Measurements from ENCODE around the gene NAA38.
"Not testable (repeated sequence)": the region's sequence is repeated elsewhere in the genome, so short reads cannot be mapped to it uniquely, and the experiment has no call there.

The NAA38 gene

DNA sequence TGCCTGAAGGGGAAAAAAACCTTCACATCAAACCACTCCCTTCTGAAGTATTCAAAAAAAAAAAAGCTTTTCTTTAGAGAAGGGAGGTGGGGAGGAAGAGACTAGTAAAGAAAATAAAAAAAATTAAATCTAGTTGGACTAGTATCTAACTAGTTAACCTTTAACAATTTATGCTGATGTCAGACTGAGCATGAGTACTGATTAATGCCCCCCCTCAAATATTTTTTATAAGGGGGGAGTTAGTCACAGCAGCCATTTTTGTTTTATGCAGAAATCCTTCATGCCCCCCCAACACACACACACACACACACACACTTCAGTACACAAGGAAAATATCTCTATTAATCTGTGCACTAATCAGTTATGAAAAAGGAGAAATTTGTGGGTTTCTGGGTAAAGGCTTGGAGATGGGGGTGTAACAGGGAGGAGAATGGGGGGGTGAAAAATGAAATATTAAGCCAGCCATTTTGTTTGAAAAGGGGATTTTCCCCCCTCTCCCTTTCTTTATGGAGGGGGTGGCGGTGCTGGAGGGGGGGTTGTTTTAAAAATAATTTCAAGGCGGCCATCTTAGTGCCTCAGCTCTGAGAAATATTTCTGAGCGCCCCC, 26.5 kb upstream of the NAA38 start:
- H3K4me3 ChIP-seq (ENCODE audit: low read length): peak overlapping the region; percentile 55
- DNase-seq (ENCODE audit: low read depth, low spot score): no peak

DNA sequence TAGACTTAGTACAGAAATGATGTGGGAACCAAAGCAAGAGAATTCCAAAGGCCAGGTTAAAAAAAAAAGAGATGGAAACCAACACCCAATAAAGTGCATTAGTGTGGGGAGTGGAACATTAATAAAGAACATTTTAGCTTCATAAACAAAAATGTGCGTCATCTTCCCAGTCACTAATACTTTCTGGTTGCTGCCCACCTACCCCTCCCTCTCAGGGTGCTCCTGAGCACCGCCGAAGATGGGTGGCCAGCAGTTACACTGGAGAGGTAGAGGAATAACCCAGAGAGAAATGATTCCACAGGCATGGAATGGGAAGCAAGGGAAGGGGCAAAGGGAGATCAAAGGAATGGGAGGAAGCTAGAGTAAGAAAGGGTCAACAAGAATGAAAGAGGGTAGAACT, 25.3 kb upstream of the NAA38 start:
- H3K4me3 ChIP-seq (ENCODE audit: low read length): no peak overlapping the region
- no peak for DNase-seq (ENCODE audit: low read depth, low spot score)

GRCh38 chr17:7882068-7882467, 24.7 kb upstream of the NAA38 start:
- DNase-seq (ENCODE audit: low read depth, low spot score): no peak

GRCh38 chr17:7881276-7882054, 24.1 kb upstream of the NAA38 start:
- H3K4me3 ChIP-seq (ENCODE audit: low read length): no peak overlapping the region
- no peak for DNase-seq (ENCODE audit: low read depth, low spot score)

More at GRCh38 chr17:7882068-7882467, 24.7 kb upstream of the NAA38 start:
- H3K4me3 ChIP-seq (ENCODE audit: low read length): no peak overlapping the region

DNA sequence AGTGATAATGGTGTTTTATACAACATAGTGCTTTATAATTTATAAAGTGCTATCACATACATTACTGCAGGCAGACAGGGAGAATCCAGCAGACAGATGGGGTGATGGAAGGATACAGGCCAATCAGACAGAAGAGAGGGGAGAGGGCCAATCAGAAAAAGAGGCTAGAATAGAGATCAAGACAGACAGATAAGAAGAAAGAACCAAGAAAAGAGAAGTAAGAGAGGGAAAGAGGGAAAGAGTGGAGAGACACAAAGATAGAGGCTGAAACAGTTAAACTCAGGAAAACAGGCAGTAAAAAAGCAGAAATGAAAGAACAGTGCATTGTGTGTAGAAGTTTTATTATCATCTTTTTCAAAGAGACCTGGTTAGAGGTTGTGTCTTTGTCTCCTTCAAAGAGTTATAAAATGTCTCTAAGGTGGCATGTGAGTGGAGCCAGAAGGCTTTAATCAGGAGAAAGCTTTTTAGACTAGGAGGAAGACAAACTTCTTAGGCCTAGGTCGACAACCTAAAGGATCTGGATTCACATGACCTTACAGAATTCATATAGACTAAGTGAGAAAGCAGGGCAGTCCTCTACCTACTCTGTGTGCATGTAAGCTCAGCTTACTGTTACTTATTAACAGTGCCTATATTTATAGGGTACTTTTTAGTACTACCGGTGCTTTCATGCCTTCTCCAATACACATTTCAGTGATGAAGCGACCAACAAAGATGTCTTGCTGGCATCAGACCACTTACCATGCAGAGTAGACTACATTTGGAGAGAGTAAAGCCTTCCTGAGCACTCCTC, 22.9 kb upstream of the NAA38 start:
- no peak overlapping the region for H3K4me3 ChIP-seq (ENCODE audit: low read length)
- no peak for DNase-seq (ENCODE audit: low read depth, low spot score)

DNA sequence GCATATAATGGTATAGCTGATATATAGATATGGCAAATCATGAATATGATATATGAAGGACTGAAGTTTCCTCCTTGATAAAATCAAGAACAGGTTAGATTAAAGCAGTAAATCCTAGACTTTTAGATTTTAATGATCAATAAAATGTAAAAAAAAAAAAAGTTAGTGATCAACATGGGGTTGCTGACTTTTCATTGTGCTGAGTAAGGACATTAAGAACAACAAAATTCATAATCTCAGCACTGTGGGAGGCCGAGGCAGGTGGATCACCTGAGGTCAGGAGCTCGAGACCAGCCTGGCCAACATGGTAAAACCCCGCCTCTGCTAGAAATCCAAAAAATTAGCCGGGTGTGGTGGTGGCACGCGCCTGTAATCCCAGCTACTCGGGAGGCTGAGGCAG, 20.9 kb upstream of the NAA38 start:
- H3K4me3 ChIP-seq (ENCODE audit: low read length): no peak overlapping the region
- no peak for DNase-seq (ENCODE audit: low read depth, low spot score)

DNA sequence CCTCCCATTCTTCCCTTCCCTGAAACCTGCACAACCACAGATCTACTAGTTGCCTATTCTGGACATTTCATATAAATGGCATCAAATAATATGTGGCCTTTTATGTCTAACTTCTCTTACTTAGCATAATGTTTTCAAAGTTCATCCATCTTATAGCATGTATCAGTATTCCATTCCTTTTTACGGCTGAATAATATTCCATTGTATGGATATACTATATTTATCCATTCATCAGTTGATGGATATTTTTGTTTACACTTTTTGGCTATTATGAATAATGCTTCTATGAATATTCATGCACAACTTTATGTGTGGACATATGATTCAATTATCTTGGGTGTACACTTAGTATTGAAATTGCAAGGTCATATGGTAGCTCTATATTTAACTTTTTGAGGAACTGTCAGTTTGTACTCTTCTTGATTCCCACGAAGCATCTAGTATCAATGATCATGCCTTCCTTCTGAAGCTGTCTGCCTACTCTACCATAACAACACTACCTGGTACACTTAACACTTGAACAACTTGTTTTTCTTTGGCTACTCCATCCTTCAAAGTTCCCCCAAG, 18.5 kb upstream of the NAA38 start:
- DNase-seq (ENCODE audit: low read depth, low spot score): no peak
- no peak overlapping the region for H3K4me3 ChIP-seq (ENCODE audit: low read length)

DNA sequence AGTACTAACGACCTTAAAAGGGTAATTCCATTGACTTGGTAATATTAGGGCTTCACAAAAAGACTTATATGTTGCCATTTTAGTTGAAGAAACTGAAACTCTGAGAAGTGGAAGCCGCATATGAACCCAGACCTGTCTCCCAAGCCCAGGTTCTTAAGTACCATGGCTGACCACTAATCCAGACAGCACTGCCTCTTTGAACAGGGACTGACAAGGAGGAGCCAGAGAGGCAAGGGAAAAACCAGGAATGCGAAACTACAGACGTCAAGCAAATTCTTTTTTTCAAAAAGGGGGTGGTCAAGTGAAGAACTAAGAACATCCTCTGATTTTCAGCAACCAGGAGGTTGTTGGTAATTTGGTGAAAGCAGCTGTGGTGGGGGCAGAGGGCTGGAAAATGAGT, 15.7 kb upstream of the NAA38 start:
- H3K4me3 ChIP-seq (ENCODE audit: low read length): no peak overlapping the region
- DNase-seq (ENCODE audit: low read depth, low spot score): no peak

- no peak for DNase-seq (ENCODE audit: low read depth, low spot score)
- no peak overlapping the region for H3K4me3 ChIP-seq (ENCODE audit: low read length)
These were observed 10.5 kb upstream of the NAA38 start for GRCh38 chr17:7867881-7868329.

- no peak for DNase-seq (ENCODE audit: low read depth, low spot score)
- no peak overlapping the region for H3K4me3 ChIP-seq (ENCODE audit: low read length)
These were observed 7.8 kb upstream of the NAA38 start for GRCh38 chr17:7864995-7865650.

DNA sequence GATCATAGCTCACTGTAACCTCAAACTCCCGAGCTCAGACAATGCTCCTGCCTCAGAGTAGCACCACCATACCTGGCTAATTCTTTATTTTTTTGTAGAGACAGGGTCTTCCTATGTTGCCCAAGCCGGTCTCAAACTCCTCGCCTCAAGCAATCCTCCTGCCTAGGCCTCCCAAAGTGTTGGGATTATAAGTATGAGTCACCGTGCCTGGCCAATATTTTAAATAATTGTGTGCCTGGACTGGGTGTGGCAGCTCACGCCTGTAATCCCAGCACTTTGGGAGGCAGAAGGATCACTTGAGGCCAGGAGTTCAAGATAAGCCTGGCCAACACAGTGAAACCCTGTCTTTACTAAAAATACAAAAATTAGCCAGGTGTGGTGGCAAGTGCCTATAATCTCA, 7.0 kb upstream of the NAA38 start:
- DNase-seq (ENCODE audit: low read depth, low spot score); H3K4me3 ChIP-seq (ENCODE audit: low read length): not testable (repeated sequence)

DNA sequence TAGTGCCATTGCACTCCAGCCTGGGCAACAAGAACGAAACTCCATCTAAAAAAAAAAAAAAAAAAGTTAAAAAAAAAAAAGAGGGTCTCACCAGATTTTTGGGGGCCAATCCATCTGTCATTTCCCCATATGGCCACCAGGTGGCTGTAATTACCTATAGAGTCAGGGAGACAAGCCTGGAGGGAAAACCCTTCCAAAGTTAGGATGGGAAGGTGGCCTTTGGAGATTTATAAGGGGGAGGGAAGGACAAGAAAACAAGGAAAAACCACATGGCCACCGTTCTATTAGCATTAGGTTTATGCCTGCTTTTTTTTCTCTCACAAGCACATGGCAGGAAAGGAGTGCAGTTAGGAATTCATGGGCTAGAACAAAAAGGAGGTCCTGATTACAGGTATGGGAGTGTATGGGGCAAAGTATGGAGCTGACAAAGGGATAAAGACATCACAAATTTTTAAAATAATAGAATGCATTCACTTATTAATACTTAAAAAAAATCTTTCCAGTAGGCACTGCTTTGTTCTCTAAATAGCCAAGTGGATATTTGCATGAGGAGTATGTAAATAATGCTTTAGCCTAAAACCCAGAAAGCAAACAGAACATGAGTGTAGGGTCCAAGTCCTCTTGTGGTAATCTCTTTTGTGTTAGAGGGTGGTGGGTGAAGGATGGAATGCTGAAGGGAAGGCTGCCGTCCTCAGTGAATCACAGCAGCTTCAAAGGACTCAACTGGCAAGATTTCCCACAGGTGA, 5.5 kb upstream of the NAA38 start:
- no peak overlapping the region for H3K4me3 ChIP-seq (ENCODE audit: low read length)
- no peak for DNase-seq (ENCODE audit: low read depth, low spot score)

DNA sequence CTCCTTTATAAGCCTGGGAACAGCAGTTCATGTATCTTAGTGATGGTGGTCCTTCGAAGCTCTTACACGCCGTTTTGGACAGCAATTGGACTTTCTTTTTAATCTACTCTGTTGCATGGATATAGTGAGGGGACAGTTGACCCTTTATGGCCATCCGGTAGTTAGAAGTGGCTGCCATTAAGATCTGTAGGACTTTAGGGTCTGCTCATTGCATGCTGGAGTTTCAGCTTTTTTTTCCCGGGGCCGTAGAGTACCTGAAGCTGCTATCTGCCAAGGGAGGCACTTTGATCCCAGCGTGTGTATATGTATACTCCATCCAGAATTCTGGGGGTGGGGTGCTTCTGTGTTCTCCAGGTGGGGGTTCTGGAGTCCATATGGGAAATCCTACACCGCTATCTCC, 1.7 kb upstream of the NAA38 start:
- DNase-seq (ENCODE audit: low read depth, low spot score): no peak
- H3K4me3 ChIP-seq (ENCODE audit: low read length): peak overlapping the region; percentile 93; the same call in 1 of the 2 replicates

DNA sequence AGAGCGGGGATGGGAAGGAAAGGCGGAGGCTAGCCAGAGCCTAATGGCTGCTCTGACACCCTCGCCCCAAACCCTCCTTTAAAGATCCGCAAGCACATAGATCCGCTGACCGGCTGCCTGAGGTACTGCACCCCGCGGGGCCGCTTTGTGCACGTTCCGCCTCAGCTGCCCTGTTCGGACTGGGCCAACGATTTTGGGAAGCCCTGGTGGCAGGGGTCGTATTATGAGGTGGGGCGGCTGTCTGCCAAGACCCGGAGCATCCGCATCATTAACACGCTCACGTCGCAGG, 1.1 kb upstream of the NAA38 start:
- peak overlapping the region; percentile 93 for H3K4me3 ChIP-seq (ENCODE audit: low read length)
- DNase-seq (ENCODE audit: low read depth, low spot score): no peak

GRCh38 chr17:7857713-7858521, 558 bp upstream of the NAA38 start, which contains the start of gene CYB5D1:
Gene CYB5D1 (plus strand): TSS chr17:7858003. CDS start chr17:7858135, 132 bp downstream.
- peak within 1 kb of the TSS; percentile 93 for H3K4me3 ChIP-seq (ENCODE audit: low read length)
- peak; percentile 92 for DNase-seq (ENCODE audit: low read depth, low spot score)

GRCh38 chr17:7856011-7856810, 1.1 kb downstream of the NAA38 start:
- H3K4me3 ChIP-seq (ENCODE audit: low read length): peak overlapping the region; percentile 93
- DNase-seq (ENCODE audit: low read depth, low spot score): no peak

GRCh38 chr17:7855660-7856010, 1.7 kb downstream of the NAA38 start:
- peak overlapping the region; percentile 93 for H3K4me3 ChIP-seq (ENCODE audit: low read length)

More at GRCh38 chr17:7855660-7856010, 1.7 kb downstream of the NAA38 start:
- DNase-seq (ENCODE audit: low read depth, low spot score): no peak
